H1 (cell line): ENCODE measurements around the gene PIK3R4. TPM values are rescaled to one million over a fixed set of nuclear protein-coding genes. Genes with fewer than 3 reads are reported as not detected.
A peak's percentile ranks its signal among the peaks of the same experiment; 100 is the strongest.

ENCODE experiments used
- ATF2 ChIP-seq: IDR thresholded peaks from 2 replicates; pipeline ENCODE4 v1.6.1; 2012; ENCODE audit warnings: low read length, inconsistent platforms
- ATF3 ChIP-seq: IDR thresholded peaks from 2 replicates; pipeline ENCODE4 v1.6.1; 2011; ENCODE audit warnings: low read depth, mild to moderate bottlenecking, low read length; ENCODE audit not compliant: insufficient read depth
- CBX5 ChIP-seq: fragments of 300-800, 300-1000 bp; sonication (generic); IDR thresholded peaks from 2 replicates; pipeline ENCODE4 v1.7.1; 2016; ENCODE audit warnings: antibody characterized with exemption, low read length, low read depth
- CREB1 ChIP-seq: IDR thresholded peaks from 2 replicates; pipeline ENCODE4 v1.6.1; 2012; ENCODE audit warnings: inconsistent platforms
- KDM1A ChIP-seq: fragments of 200-600, 300-600 bp; sonication (generic); IDR thresholded peaks from 2 replicates; pipeline ENCODE4 v1.7.1; 2016; ENCODE audit warnings: mild to moderate bottlenecking, low read length, borderline replicate concordance
- NRF1 ChIP-seq: IDR thresholded peaks from 2 replicates; pipeline ENCODE4 v1.6.1; 2011; ENCODE audit warnings: mild to moderate bottlenecking, low read depth, low read length, improper control_type of control experiment
- SIX5 ChIP-seq: IDR thresholded peaks from 2 replicates; pipeline ENCODE4 v1.6.1; 2011; ENCODE audit warnings: mild to moderate bottlenecking, low read depth, low read length
- TCF12 ChIP-seq: IDR thresholded peaks from 2 replicates; pipeline ENCODE4 v1.6.1; 2011; ENCODE audit warnings: low read depth, mild to moderate bottlenecking, low read length
- TEAD4 ChIP-seq: IDR thresholded peaks from 2 replicates; pipeline ENCODE4 v1.6.1; 2012; ENCODE audit warnings: low read depth, low read length, inconsistent platforms, mixed read lengths
- YY1 ChIP-seq: IDR thresholded peaks from 2 replicates; pipeline ENCODE4 v1.6.1; 2011; ENCODE audit warnings: low read depth, mild to moderate bottlenecking, low read length
- polyA plus RNA-seq, 7 experiments: library from polyadenylated mRNA; depleted of rRNA in 3 of 7; stranded (reverse) in 5 of 7; unstranded in 2 of 7; fragments of >200 nt in 5 of 7; fragments of 200-250 nt in 2 of 7; gene quantifications; 1 replicate in 5 of 7; 2 replicates in 1 of 7; 4 replicates in 1 of 7; pipeline versions ENCODE4 v1.2.1 to v1.2.3, GENCODE V29; 2011 to 2013; ENCODE audit warnings: missing spikeins in 2 of 7, mixed read lengths in 2 of 7
- total RNA-seq: library from RNA; stranded (reverse); fragmentation: NEBNext Ultra II Directional; extraction: Animal tissue kit (Norgen Biotek cat#: 25700); gene quantifications from 2 replicates; pipeline ENCODE4 v1.2.1, GENCODE V29; 2021

Gene PIK3R4
- total and polyA plus RNA-seq, 2 of the 8 experiments (the other 6 are each of a cell fraction or from before 2014, with no cell fraction given), result 43.8 to 87.4 TPM

GRCh38 chr3:130746246-130747039 lies at the start of gene PIK3R4 (continued):
- TF ChIP-seq ATF2, result no peak
- no peak for TF ChIP-seq CBX5
- no peak for TF ChIP-seq KDM1A
- TF ChIP-seq TCF12, result no peak
- no peak for TF ChIP-seq TEAD4
- TF ChIP-seq NRF1, result no peak
- TF ChIP-seq SIX5, result no peak
- TF ChIP-seq ATF3, result no peak
- peak; percentile 95 for TF ChIP-seq CREB1
- no peak for TF ChIP-seq YY1
